ENCODE data around the gene SCGN.

- no peak for TF ChIP-seq CTCF (IDR thresholded peaks at IDR 0.05; ENCODE audit: low read depth, low read length, poor library complexity, severe bottlenecking)
- TF ChIP-seq EZH2phosphoT487 (IDR thresholded peaks at IDR 0.05; ENCODE audit: borderline replicate concordance, low read length), result no peak
Measured at GRCh38 chr6:25619217-25619616, 32.8 kb upstream of the SCGN start.
